HepG2 (cell line): ENCODE results near the gene TMEM217. TPM values are rescaled to one million over a fixed set of nuclear protein-coding genes. Genes with fewer than 3 reads are reported as not detected.

Experiments used
- AGO1 ChIP-seq: fragments of 200-400 bp; formaldehyde crosslinking; IDR thresholded peaks from 2 replicates; pipeline ENCODE4 v1.6.1; 2017; ENCODE audit warnings: mild to moderate bottlenecking, low read depth, low read length, moderate library complexity; ENCODE audit not compliant: poor library complexity, severe bottlenecking
- CEBPG ChIP-seq: IDR thresholded peaks from 2 replicates; pipeline ENCODE4 v1.6.1; 2016
- DNMT3B ChIP-seq: conservative IDR thresholded peaks from 2 replicates; pipeline ENCODE4 v1.6.1; 2016; ENCODE audit warnings: missing biosample characterization, control low read depth
- E2F2 ChIP-seq: sonication (generic); formaldehyde crosslinking; IDR thresholded peaks from 2 replicates; pipeline ENCODE4 v1.4.0; 2020; ENCODE audit warnings: missing genetic modification reagents, borderline replicate concordance
- FOXO4 ChIP-seq: sonication (generic); formaldehyde crosslinking; conservative IDR thresholded peaks from 2 replicates; pipeline ENCODE4 v1.8.1; 2023; ENCODE audit warnings: missing genetic modification reagents
- HNF1B ChIP-seq: sonication (generic); formaldehyde crosslinking; IDR thresholded peaks from 2 replicates; pipeline ENCODE4 v1.5.1; 2020; ENCODE audit warnings: mild to moderate bottlenecking, moderate library complexity, missing genetic modification reagents
- HNF4G ChIP-seq, 2 experiments: sonication (generic) in 1 of 2; formaldehyde crosslinking in 1 of 2; IDR thresholded peaks; 2 replicates each; pipeline versions ENCODE4 v1.4.0 to v1.6.1; 2011 to 2020; ENCODE audit warnings: borderline replicate concordance in 2 of 2, low read depth in 2 of 2, mild to moderate bottlenecking in 2 of 2, low read length in 1 of 2, missing genetic modification reagents in 1 of 2, moderate library complexity in 1 of 2
- NFIC ChIP-seq: IDR thresholded peaks from 2 replicates; pipeline ENCODE4 v1.6.1; 2012; ENCODE audit warnings: mild to moderate bottlenecking, low read length, inconsistent platforms
- POLR2A ChIP-seq, 2 experiments: IDR thresholded peaks; 2 replicates each; pipeline ENCODE4 v1.6.1; 2011; ENCODE audit warnings: low read depth in 2 of 2, low read length in 2 of 2, mild to moderate bottlenecking in 1 of 2, moderate library complexity in 1 of 2; ENCODE audit not compliant: insufficient read depth in 1 of 2
- PRDM15 ChIP-seq: sonication (generic); formaldehyde crosslinking; IDR thresholded peaks from 2 replicates; pipeline ENCODE4 v1.4.0; 2020; ENCODE audit warnings: missing genetic modification reagents
- SMYD3 ChIP-seq: sonication (generic); formaldehyde crosslinking; IDR thresholded peaks from 2 replicates; pipeline ENCODE4 v1.8.1; 2023; ENCODE audit warnings: mild to moderate bottlenecking, missing genetic modification reagents
- YEATS4 ChIP-seq: sonication (generic); formaldehyde crosslinking; IDR thresholded peaks from 2 replicates; pipeline ENCODE4 v1.4.0; 2020; ENCODE audit warnings: missing genetic modification reagents, borderline replicate concordance
- ZKSCAN1 ChIP-seq: fragments of 150-350 bp; IDR thresholded peaks from 2 replicates; pipeline ENCODE4 v1.6.1; 2014; ENCODE audit warnings: low read length
- ZNF101 ChIP-seq: sonication (generic); formaldehyde crosslinking; IDR thresholded peaks from 2 replicates; pipeline ENCODE4 v1.4.0; 2020; ENCODE audit warnings: mild to moderate bottlenecking, low read depth, missing genetic modification reagents, borderline replicate concordance
- ZNF44 ChIP-seq: sonication (generic); formaldehyde crosslinking; IDR thresholded peaks from 2 replicates; pipeline ENCODE4 v1.5.1; 2020; ENCODE audit warnings: mild to moderate bottlenecking, missing genetic modification reagents
- ZNF567 ChIP-seq: sonication (generic); formaldehyde crosslinking; IDR thresholded peaks from 2 replicates; pipeline ENCODE4 v1.8.1; 2023; ENCODE audit warnings: mild to moderate bottlenecking, missing genetic modification reagents, borderline replicate concordance
- ZNF746 ChIP-seq: sonication (generic); formaldehyde crosslinking; IDR thresholded peaks from 2 replicates; pipeline ENCODE4 v1.8.0; 2022; ENCODE audit warnings: mild to moderate bottlenecking, missing genetic modification reagents
- polyA plus RNA-seq, 8 experiments: library from polyadenylated mRNA; depleted of rRNA in 3 of 8; stranded (reverse) in 7 of 8; unstranded in 1 of 8; fragments of >200 nt; fragmentation: Illumina TruSeq in 4 of 8; extraction: Trizol in 4 of 8; gene quantifications; 2 replicates each; pipeline versions ENCODE4 v1.2.1 to v1.2.3, GENCODE V29; 2011 to 2016; ENCODE audit warnings: low read depth in 4 of 8, missing spikeins in 1 of 8, mixed read lengths in 1 of 8; ENCODE audit not compliant: insufficient read depth in 1 of 8
- total RNA-seq, 5 experiments: library from RNA; depleted of rRNA; stranded (reverse); fragments of >200 nt; fragmentation: Illumina TruSeq; extraction: Trizol; gene quantifications; 2 replicates each; pipeline ENCODE4 v1.2.3, GENCODE V29; 2016; ENCODE audit warnings: low read depth in 1 of 5

TMEM217 gene
- total and polyA plus RNA-seq, 2 of the 13 experiments (the other 11 are each of a cell fraction or from before 2014, with no cell fraction given), result 2.3 to 3.4 TPM

- no peak for TF ChIP-seq E2F2 (CRISPR knock-in tag)
- peak; percentile 6; the same call in 1 of the 2 replicates for TF ChIP-seq ZNF746 (CRISPR knock-in tag)
- TF ChIP-seq AGO1, result peak; percentile 75
- no peak for TF ChIP-seq NFIC
- TF ChIP-seq HNF4G (IDR thresholded peaks at IDR 0.05; ENCODE audit: borderline replicate concordance, low read depth, low read length), result no peak
- no peak for TF ChIP-seq HNF4G (CRISPR knock-in tag; IDR thresholded peaks at IDR 0.05; ENCODE audit: borderline replicate concordance, low read depth)
- TF ChIP-seq YEATS4 (CRISPR knock-in tag), result peak; percentile 74
- peak in 1 of 2 experiments; percentile 68; a peak in 3 of 4 replicates for TF ChIP-seq POLR2A (IDR thresholded peaks at IDR 0.05; ENCODE audit: insufficient read depth in 1 of 2, low read depth in 2 of 2, low read length in 2 of 2)
- no peak for TF ChIP-seq SMYD3 (CRISPR knock-in tag)
- no peak for TF ChIP-seq ZNF567 (CRISPR knock-in tag)
- no peak; the same call in 1 of the 2 replicates for TF ChIP-seq ZNF101
- no peak for TF ChIP-seq ZNF44
- no peak; the same call in 1 of the 2 replicates for TF ChIP-seq HNF1B (CRISPR knock-in tag)
- no peak for TF ChIP-seq PRDM15 (CRISPR knock-in tag)
- TF ChIP-seq DNMT3B, result no peak
- TF ChIP-seq FOXO4 (CRISPR knock-in tag), result no peak
- TF ChIP-seq CEBPG (CRISPR knock-in tag), result peak; percentile 47
- TF ChIP-seq ZKSCAN1, result no peak
These were observed 35.6 kb downstream of the TMEM217 start (continued) for GRCh38 chr6:37222125-37222967.
